K562 (cell line): ENCODE data around the gene C1orf146.

Experiments used
- DDX20 ChIP-seq: fragments of 450-650 bp; IDR thresholded peaks from 2 replicates; pipeline ENCODE4 v1.6.1; 2016; ENCODE audit warnings: missing genetic modification characterization, low read depth, mild to moderate bottlenecking, missing compliant biosample characterization, moderate library complexity
- NFYB ChIP-seq: IDR thresholded peaks from 2 replicates; pipeline ENCODE4 v1.6.1; 2011; ENCODE audit warnings: mild to moderate bottlenecking, moderate library complexity; ENCODE audit not compliant: insufficient read length; ENCODE audit errors: extremely low read depth
- SPI1 ChIP-seq: IDR thresholded peaks from 2 replicates; pipeline ENCODE4 v1.6.1; 2011; ENCODE audit warnings: low read depth, low read length, control low read depth, borderline replicate concordance
- ZNF175 ChIP-seq: fragments of 200-800 bp; sonication (Bioruptor generic); IDR thresholded peaks from 2 replicates; pipeline ENCODE4 v1.6.1; 2016; ENCODE audit warnings: low read depth, mild to moderate bottlenecking, missing genetic modification characterization, missing compliant biosample characterization
- TF ChIP-seq, protein P1 (sequence below), 3 experiments: IDR thresholded peaks in 2 of 3; conservative IDR thresholded peaks in 1 of 3; 2 replicates each; pipeline ENCODE4 v1.5.1; 2011 to 2012; ENCODE audit warnings: low read length in 3 of 3, mild to moderate bottlenecking in 3 of 3, control low read depth in 2 of 3, improper control_type of control experiment in 1 of 3, inconsistent platforms in 1 of 3, low read depth in 1 of 3, mixed read lengths in 1 of 3, moderate library complexity in 1 of 3; ENCODE audit not compliant: insufficient read depth in 2 of 3

DNA sequence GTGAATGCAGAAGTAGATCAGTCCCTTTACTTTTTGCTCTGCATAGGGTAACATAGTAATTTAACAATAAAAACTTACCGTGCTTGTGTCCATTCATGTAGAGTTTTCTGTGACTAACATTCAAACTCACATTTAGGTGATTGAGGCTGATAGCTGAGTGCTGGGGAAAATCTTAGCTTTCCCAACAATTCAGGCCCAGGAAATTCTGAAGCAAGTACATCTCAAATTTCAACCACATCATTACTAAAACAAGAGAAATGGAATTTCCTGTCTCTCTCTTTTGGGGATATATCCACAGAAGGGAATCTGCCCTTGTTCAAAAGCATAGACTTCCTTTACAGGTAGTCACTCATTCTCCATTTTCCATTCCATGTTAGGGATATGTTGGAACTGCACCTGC lies 33.1 kb upstream of the C1orf146 start:
- TF ChIP-seq NFYB (no peak), ZNF175 (CRISPR knock-in tag) (no peak), DDX20 (tag) (no peak), SPI1 (no peak)
- TF ChIP-seq, protein P1, sequence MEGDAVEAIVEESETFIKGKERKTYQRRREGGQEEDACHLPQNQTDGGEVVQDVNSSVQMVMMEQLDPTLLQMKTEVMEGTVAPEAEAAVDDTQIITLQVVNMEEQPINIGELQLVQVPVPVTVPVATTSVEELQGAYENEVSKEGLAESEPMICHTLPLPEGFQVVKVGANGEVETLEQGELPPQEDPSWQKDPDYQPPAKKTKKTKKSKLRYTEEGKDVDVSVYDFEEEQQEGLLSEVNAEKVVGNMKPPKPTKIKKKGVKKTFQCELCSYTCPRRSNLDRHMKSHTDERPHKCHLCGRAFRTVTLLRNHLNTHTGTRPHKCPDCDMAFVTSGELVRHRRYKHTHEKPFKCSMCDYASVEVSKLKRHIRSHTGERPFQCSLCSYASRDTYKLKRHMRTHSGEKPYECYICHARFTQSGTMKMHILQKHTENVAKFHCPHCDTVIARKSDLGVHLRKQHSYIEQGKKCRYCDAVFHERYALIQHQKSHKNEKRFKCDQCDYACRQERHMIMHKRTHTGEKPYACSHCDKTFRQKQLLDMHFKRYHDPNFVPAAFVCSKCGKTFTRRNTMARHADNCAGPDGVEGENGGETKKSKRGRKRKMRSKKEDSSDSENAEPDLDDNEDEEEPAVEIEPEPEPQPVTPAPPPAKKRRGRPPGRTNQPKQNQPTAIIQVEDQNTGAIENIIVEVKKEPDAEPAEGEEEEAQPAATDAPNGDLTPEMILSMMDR (IDR thresholded peaks at IDR 0.05 in 2 of 3, conservative IDR thresholded peaks at IDR 0.05 in 1 of 3; ENCODE audit: insufficient read depth in 2 of 3, low read depth in 1 of 3, low read length in 3 of 3), result no peak
